GM19043 (cell line): Measurements from ENCODE around the gene RPAP2.

Experiments
- ATAC-seq: cut with Tn5 transposase; IDR thresholded peaks from one replicate; pipeline ENCODE4 v1.9.1; 2021; ENCODE audit warnings: low read depth; ENCODE audit not compliant: unreplicated experiment

Gene RPAP2

GRCh38 chr1:92443893-92444292 lies 145.0 kb downstream of the RPAP2 start:
- ATAC-seq = no peak

- no peak for ATAC-seq
These were observed 145.5 kb downstream of the RPAP2 start for GRCh38 chr1:92444351-92444750.

- no peak for ATAC-seq
These were observed 147.0 kb downstream of the RPAP2 start for GRCh38 chr1:92445865-92446264.

GRCh38 chr1:92446546-92446945 lies 147.7 kb downstream of the RPAP2 start:
- ATAC-seq = no peak

- ATAC-seq = no peak
These were observed 148.3 kb downstream of the RPAP2 start for GRCh38 chr1:92447033-92447681.

- no peak for ATAC-seq
These were observed 149.1 kb downstream of the RPAP2 start for GRCh38 chr1:92447976-92448375.
